ENCODE data around the gene GPR55. TPM values are rescaled to one million over a fixed set of nuclear protein-coding genes. Genes with fewer than 3 reads are reported as not detected.

Gene GPR55
- total and polyA plus RNA-seq, 2 donors (not counting 3 experiments of a cell fraction or from before 2014, with no cell fraction given): not detected

DNA sequence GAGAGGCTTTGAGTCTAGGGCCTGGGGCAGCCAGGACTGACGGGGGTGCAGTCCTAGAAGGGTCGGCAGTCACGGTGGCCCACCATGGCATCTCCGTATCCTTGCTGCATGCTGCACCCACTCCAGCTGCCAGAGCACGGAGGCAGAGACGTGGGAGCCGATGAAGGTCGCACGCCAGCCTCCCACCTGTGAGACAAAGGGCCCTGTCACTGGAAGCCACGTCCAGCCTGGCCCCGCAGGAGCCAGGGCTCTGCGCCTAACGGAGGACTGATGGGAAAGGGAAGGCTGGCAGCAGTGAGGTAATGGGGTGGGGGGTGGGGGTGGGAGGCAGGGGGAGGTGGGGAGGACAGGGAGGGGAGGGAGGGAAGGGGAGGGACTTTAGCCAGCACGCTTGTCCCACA, 38.4 kb downstream of the GPR55 start:
- no peak for TF ChIP-seq EZH2 (IDR thresholded peaks at IDR 0.05; ENCODE audit: borderline replicate concordance, low read depth, low read length, severe bottlenecking)
- TF ChIP-seq POLR2AphosphoS5 (IDR thresholded peaks at IDR 0.05; ENCODE audit: insufficient read depth, low read depth, low read length): no peak
- no peak for TF ChIP-seq MYC (IDR thresholded peaks at IDR 0.05; ENCODE audit: low read depth, low read length)
- TF ChIP-seq FOS (IDR thresholded peaks at IDR 0.05; ENCODE audit: borderline replicate concordance, insufficient read depth, low read length): no peak
- TF ChIP-seq GATA2 (IDR thresholded peaks at IDR 0.05; ENCODE audit: insufficient read depth, insufficient read length, low read depth, low read length): no peak
- no peak for TF ChIP-seq POLR2A (IDR thresholded peaks at IDR 0.05; ENCODE audit: low read depth, low read length)
- TF ChIP-seq, protein P1, sequence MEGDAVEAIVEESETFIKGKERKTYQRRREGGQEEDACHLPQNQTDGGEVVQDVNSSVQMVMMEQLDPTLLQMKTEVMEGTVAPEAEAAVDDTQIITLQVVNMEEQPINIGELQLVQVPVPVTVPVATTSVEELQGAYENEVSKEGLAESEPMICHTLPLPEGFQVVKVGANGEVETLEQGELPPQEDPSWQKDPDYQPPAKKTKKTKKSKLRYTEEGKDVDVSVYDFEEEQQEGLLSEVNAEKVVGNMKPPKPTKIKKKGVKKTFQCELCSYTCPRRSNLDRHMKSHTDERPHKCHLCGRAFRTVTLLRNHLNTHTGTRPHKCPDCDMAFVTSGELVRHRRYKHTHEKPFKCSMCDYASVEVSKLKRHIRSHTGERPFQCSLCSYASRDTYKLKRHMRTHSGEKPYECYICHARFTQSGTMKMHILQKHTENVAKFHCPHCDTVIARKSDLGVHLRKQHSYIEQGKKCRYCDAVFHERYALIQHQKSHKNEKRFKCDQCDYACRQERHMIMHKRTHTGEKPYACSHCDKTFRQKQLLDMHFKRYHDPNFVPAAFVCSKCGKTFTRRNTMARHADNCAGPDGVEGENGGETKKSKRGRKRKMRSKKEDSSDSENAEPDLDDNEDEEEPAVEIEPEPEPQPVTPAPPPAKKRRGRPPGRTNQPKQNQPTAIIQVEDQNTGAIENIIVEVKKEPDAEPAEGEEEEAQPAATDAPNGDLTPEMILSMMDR (IDR thresholded peaks at IDR 0.05; ENCODE audit: extremely low read depth in 1 of 2, insufficient read depth in 1 of 2, low read depth in 1 of 2, low read length in 2 of 2): no peak
- TF ChIP-seq MAX (IDR thresholded peaks at IDR 0.05; ENCODE audit: insufficient read depth, insufficient read length): no peak
- no peak for TF ChIP-seq JUN (IDR thresholded peaks at IDR 0.05; ENCODE audit: borderline replicate concordance, insufficient read depth, insufficient read length, low read depth)
- Histone ChIP-seq H3K27ac (ENCODE audit: insufficient read depth, low read depth, low read length) (no peak overlapping the region), H3K4me3 (replicated peaks in 1 of 3; ENCODE audit: insufficient read depth in 1 of 3, low read depth in 1 of 3, low read length in 3 of 3) (no peak overlapping the region), H2AFZ (ENCODE audit: low read depth, low read length) (no peak overlapping the region), H3K36me3 (ENCODE audit: control insufficient read depth in 2 of 2, extremely low read depth in 1 of 2, insufficient read depth in 2 of 2, low read length in 2 of 2) (no peaks in the 10 kb centered on the region), H3K79me2 (ENCODE audit: control insufficient read depth, insufficient read depth, low read length) (no peaks in the 10 kb centered on the region), H3K9me3 (replicated peaks; ENCODE audit: control insufficient read depth, insufficient read depth, low read length) (no peaks in the 10 kb centered on the region), H3K4me2 (ENCODE audit: insufficient read depth, low read length) (no peak overlapping the region), H3K27me3 (ENCODE audit: control insufficient read depth in 2 of 2, insufficient read depth in 2 of 2, low read length in 2 of 2) (peaks cover 0 to 3% of the 10 kb centered on the region in 2 experiments), H3K9me1 (replicated peaks; ENCODE audit: control insufficient read depth, extremely low read depth, insufficient read depth, low read length) (no peaks in the 10 kb centered on the region), H3K9ac (replicated peaks; ENCODE audit: extremely low read depth, insufficient read depth, low read length) (no peak overlapping the region), H4K20me1 (replicated peaks; ENCODE audit: control insufficient read depth, extremely low read depth, insufficient read depth, low read length) (no peaks in the 10 kb centered on the region), H3K4me1 (ENCODE audit: control insufficient read depth, extremely low read depth, insufficient read depth, low read length) (no peaks in the 10 kb centered on the region)
- dilution Hi-C loops (cut with MboI; ENCODE audit: extremely low pct_ligation_motif_present, low sequenced_read_pairs) (no loop called here), intact Hi-C loops (cut with micrococcal nuclease) (no loop called here)
- no TSS peak for BruUV-seq (replicated peaks)
- POLR2A ChIA-PET: no interaction called here
- CTCF ChIA-PET: no interaction called here
- DNase-seq (ENCODE audit: low read depth, low spot score) (no peak), FAIRE-seq (no peak)

All from endothelial cell of umbilical vein (primary cell).